ENCODE data around the gene RAPGEFL1.

DNA sequence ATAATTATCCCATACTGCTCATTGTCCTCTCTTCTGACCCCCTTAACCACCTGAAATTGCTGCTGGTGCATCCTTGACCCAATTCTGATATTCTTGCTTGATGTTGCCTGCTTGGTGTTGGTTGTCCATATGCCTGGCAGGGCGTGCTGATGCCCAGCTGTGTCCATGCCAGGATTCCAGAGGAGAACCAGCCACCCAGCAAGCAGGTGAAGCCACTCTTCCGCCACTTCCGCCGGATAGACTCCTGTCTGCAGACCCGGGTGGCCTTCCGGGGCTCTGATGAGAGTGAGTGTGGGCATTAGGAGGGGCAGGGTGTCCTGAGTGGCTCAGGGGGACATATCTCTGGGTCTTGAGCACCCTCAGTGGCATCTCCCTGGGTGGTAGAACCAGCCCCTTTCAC is 11.4 kb downstream of the RAPGEFL1 start:
- TF ChIP-seq POLR2A (IDR thresholded peaks at IDR 0.05; ENCODE audit: low read depth, low read length): no peak
- no peak for TF ChIP-seq NBN (IDR thresholded peaks at IDR 0.05)
- TF ChIP-seq SPI1 (IDR thresholded peaks at IDR 0.05; ENCODE audit: borderline replicate concordance, insufficient read depth, low read depth, low read length): no peak
- TF ChIP-seq MAX (IDR thresholded peaks at IDR 0.05; ENCODE audit: low read depth, low read length): no peak
- TF ChIP-seq, protein P1, sequence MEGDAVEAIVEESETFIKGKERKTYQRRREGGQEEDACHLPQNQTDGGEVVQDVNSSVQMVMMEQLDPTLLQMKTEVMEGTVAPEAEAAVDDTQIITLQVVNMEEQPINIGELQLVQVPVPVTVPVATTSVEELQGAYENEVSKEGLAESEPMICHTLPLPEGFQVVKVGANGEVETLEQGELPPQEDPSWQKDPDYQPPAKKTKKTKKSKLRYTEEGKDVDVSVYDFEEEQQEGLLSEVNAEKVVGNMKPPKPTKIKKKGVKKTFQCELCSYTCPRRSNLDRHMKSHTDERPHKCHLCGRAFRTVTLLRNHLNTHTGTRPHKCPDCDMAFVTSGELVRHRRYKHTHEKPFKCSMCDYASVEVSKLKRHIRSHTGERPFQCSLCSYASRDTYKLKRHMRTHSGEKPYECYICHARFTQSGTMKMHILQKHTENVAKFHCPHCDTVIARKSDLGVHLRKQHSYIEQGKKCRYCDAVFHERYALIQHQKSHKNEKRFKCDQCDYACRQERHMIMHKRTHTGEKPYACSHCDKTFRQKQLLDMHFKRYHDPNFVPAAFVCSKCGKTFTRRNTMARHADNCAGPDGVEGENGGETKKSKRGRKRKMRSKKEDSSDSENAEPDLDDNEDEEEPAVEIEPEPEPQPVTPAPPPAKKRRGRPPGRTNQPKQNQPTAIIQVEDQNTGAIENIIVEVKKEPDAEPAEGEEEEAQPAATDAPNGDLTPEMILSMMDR (IDR thresholded peaks at IDR 0.05 in 2 of 3, conservative IDR thresholded peaks at IDR 0.05 in 1 of 3; ENCODE audit: control insufficient read depth in 2 of 3, extremely low read depth in 1 of 3, insufficient read depth in 1 of 3, low read depth in 3 of 3, low read length in 3 of 3): no peak
- no peak for TF ChIP-seq ATF3 (IDR thresholded peaks at IDR 0.05; ENCODE audit: borderline replicate concordance, extremely low read depth, low read depth, low read length)
- no peak for TF ChIP-seq SIN3A (IDR thresholded peaks at IDR 0.05; ENCODE audit: low read depth, low read length)
- TF ChIP-seq FOS (IDR thresholded peaks at IDR 0.05; ENCODE audit: borderline replicate concordance, extremely low read depth, insufficient read length): no peak
- no peak for TF ChIP-seq POLR2AphosphoS5 (IDR thresholded peaks at IDR 0.05; ENCODE audit: low read length)
- TF ChIP-seq CHD1 (IDR thresholded peaks at IDR 0.05; ENCODE audit: low read depth, low read length): no peak
- TF ChIP-seq PAX8 (IDR thresholded peaks at IDR 0.05): no peak
